GM21423 (cell line): Measurements from ENCODE around the gene TM2D3.

ENCODE experiments used
- ATAC-seq: cut with Tn5 transposase; IDR thresholded peaks from one replicate; pipeline ENCODE4 v1.9.1; 2021; ENCODE audit warnings: mild to moderate bottlenecking, moderate library complexity; ENCODE audit not compliant: unreplicated experiment

The TM2D3 gene

GRCh38 chr15:101652098-101652785 lies at the start of gene TM2D3:
TM2D3 (minus strand) TSS chr15:101652381; CDS start chr15:101652361, 20 bp downstream.
- ATAC-seq = peak; percentile 91

GRCh38 chr15:101698314-101698713 lies 46.1 kb upstream of the TM2D3 start:
- no peak for ATAC-seq

- ATAC-seq = no peak
Observed at GRCh38 chr15:101697488-101697887, 45.3 kb upstream of the TM2D3 start.

GRCh38 chr15:101696829-101697228 lies 44.6 kb upstream of the TM2D3 start:
- no peak for ATAC-seq

- no peak for ATAC-seq
Observed at GRCh38 chr15:101694261-101694660, 42.1 kb upstream of the TM2D3 start.

GRCh38 chr15:101692801-101693598 lies 40.8 kb upstream of the TM2D3 start:
- no peak for ATAC-seq

- no peak for ATAC-seq
Observed at GRCh38 chr15:101689901-101690300, 37.7 kb upstream of the TM2D3 start.

GRCh38 chr15:101686718-101687117 lies 34.5 kb upstream of the TM2D3 start:
- no peak for ATAC-seq

- no peak for ATAC-seq
Observed at GRCh38 chr15:101684877-101685276, 32.7 kb upstream of the TM2D3 start.

- ATAC-seq = no peak
Observed at GRCh38 chr15:101684384-101684783, 32.2 kb upstream of the TM2D3 start.

- no peak for ATAC-seq
Observed at GRCh38 chr15:101679806-101680205, 27.6 kb upstream of the TM2D3 start.

GRCh38 chr15:101676921-101677329 lies 24.7 kb upstream of the TM2D3 start:
- no peak for ATAC-seq

GRCh38 chr15:101675796-101676582 lies 23.8 kb upstream of the TM2D3 start:
- no peak for ATAC-seq

- no peak for ATAC-seq
Observed at GRCh38 chr15:101675015-101675414, 22.8 kb upstream of the TM2D3 start.

GRCh38 chr15:101672298-101672697 lies 20.1 kb upstream of the TM2D3 start:
- no peak for ATAC-seq

GRCh38 chr15:101669744-101670143 lies 17.6 kb upstream of the TM2D3 start:
- ATAC-seq = no peak

- ATAC-seq = no peak
Observed at GRCh38 chr15:101667881-101668280, 15.7 kb upstream of the TM2D3 start.

- ATAC-seq = no peak
Observed at GRCh38 chr15:101664303-101664913, 12.2 kb upstream of the TM2D3 start.

GRCh38 chr15:101662203-101662602 lies 10.0 kb upstream of the TM2D3 start:
- no peak for ATAC-seq

- ATAC-seq = no peak
Observed at GRCh38 chr15:101660005-101660404, 7.8 kb upstream of the TM2D3 start.
